22Rv1 (cell line): Measurements from ENCODE around the gene TSPAN7.

Experiments
- H3K27ac ChIP-seq: fragments of 450-650 bp; 2 replicates; pipeline ENCODE4 v1.5.1; 2017
- CTCF ChIP-seq: fragments of 450-650 bp; IDR thresholded peaks from 2 replicates; pipeline ENCODE4 v1.5.1; 2017; ENCODE audit warnings: mild to moderate bottlenecking
- ZFX ChIP-seq: fragments of 450-650 bp; IDR thresholded peaks from 2 replicates; pipeline ENCODE4 v1.6.1; 2017; ENCODE audit warnings: antibody characterized with exemption, borderline replicate concordance

The TSPAN7 gene

DNA sequence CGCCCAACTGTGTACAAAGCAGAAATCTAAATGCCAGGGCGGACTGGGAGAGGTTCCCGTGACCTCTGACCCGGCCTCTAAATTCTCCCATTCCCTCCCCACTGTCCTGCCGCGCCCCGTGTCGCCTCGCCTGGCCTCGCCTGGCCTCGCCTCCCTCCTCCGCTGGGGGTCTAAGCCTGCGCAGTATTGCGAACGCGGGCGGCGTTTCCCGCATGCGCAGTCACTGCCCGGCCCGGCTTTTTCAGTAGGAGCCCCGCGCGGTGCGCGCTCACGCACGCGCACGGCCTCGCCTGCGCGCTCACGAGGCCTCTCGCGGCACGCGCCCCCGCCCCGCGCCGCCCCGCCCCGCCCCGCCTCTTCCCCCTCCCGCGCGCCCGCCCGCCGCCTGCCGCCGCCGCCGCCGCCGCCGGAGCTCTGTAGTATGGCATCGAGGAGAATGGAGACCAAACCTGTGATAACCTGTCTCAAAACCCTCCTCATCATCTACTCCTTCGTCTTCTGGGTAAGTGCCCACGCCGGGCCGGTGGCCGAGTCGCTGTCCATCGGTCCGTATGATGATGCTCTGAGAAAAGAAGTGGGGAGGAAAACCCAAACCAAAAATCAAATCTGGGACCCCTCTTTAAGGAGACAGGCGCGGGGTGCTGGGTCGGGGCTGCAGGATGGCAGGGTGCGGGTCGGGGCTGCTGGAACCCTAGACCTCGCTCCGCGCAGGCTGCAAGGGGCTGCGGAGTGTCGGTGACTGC lies at the start of gene TSPAN7:
Gene TSPAN7, plus strand, starts transcription at position 417 of the 743 bp plus-strand sequence. Its CDS starts 5 bp downstream, at position 422.
- no peak within 1 kb of the TSS for H3K27ac ChIP-seq
- TF ChIP-seq CTCF (no peak), ZFX (no peak)

DNA sequence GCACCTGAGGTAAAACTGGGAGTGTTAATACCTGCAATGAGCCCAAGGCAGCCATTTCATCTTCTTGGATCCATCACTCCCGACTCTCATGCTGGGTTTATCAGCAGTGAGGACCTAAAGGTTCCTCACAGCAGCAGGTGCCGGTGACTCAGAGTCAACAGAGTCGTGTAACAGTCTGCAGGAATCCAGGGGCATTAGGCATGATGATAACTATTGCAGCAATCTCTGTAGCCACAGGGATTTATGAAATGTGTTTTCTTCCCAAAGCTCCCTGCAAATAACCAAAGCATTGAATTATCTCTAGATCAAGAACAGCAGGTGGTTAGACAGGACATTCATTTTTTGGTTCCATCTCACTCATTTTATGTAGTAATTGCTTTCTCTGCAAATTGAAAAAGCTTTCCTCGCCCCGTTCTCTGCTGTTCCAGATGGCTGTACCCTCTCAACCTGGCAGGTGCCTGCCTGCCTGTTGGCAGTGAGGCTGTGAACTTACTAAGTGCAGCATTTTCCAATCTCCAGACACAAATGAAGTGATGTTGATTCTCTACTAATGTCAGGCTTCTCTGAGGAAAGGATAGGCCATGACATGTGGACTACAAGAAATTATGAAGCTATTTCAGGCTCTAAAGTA lies 48.1 kb upstream of the TSPAN7 start:
- TF ChIP-seq ZFX = no peak
- no peak for TF ChIP-seq CTCF

GRCh38 chrX:38514016-38514854 lies 47.1 kb upstream of the TSPAN7 start:
- H3K27ac ChIP-seq = no peak overlapping the region
- TF ChIP-seq CTCF (no peak), ZFX (no peak)

More for the DNA sequence above, 48.1 kb upstream of the TSPAN7 start:
- H3K27ac ChIP-seq = no peak overlapping the region

GRCh38 chrX:38515291-38515690 lies 46.1 kb upstream of the TSPAN7 start:
- TF ChIP-seq CTCF (no peak), ZFX (no peak)

DNA sequence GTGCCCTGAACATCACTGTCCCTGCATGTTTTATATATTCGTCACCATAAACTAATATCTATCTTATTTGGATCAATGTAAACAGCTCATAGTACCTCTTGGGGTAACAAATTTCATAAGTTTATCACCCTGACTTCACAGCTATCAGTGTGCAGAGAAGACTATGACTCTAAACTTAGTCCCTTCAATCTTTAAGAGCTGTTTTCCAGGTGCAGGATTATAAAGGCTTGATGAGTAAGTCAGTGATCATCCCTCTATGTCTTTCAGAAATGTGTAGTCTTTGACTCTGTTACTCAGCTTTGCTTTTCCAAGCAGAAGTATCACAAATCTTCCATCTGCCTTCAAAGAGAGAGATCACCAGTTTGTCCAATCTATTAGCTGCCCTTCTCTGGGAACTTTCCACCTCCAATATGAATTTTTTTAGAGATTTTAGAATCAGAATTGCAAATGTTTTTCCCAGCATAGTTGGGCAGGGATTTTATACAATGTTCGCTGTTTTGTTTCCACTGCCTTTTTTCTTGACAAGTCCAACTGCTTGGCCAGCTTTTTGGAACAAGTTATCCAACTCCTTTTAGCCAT lies 45.1 kb upstream of the TSPAN7 start:
- H3K27ac ChIP-seq = no peak overlapping the region
- TF ChIP-seq CTCF (no peak), ZFX (no peak)

More at GRCh38 chrX:38515291-38515690, 46.1 kb upstream of the TSPAN7 start:
- no peak overlapping the region for H3K27ac ChIP-seq

DNA sequence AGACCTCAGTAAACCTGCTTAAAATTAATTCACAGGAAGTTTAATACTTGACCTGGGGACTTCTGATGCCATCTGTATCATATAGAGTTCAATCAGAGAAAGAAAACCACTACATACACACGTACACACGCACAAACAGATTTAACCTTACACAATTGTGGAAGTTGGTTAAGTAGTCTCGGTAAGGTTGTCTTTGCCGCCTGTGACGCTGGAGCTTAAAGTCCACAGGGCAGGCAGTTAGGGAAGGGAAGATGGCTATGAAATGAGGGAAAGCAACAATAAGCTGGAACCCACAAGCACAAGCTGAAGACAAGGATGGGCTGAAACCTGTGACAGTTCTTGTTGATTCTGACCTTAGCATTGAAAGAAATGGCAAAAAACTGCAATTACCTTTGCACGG lies 41.7 kb upstream of the TSPAN7 start:
- no peak overlapping the region for H3K27ac ChIP-seq
- TF ChIP-seq ZFX (no peak), CTCF (no peak)
